Brain microvascular endothelial cell (primary cell): ENCODE data around the gene GRAP2.

Source experiments
- DNase-seq: peaks from one replicate; pipeline ENCODE4 v3.0.0-alpha.2; 2020
- H3K27ac ChIP-seq: fragments of 250-450 bp; sonication (Bioruptor Pico); 2 replicates; pipeline ENCODE4 v1.5.1; 2020; ENCODE audit warnings: mild to moderate bottlenecking, moderate library complexity
- H3K27me3 ChIP-seq: fragments of 250-450 bp; sonication (Bioruptor Pico); replicated peaks from 2 replicates; pipeline ENCODE4 v1.5.1; 2020; ENCODE audit warnings: mild to moderate bottlenecking
- H3K36me3 ChIP-seq: fragments of 250-450 bp; sonication (Bioruptor Pico); replicated peaks from 2 replicates; pipeline ENCODE4 v1.5.1; 2020; ENCODE audit warnings: mild to moderate bottlenecking
- H3K4me3 ChIP-seq: 2 replicates; pipeline ENCODE4 v1.5.1; 2011; ENCODE audit warnings: low read depth, mild to moderate bottlenecking, control low read depth, low read length, moderate library complexity
- in situ Hi-C: cut with HindIII; loops from 2 replicates; pipeline ENCODE4 v1.10.0; 2017; ENCODE audit warnings: low sequenced_read_pairs, low pct_ligation_motif_present
- TF ChIP-seq, protein P1 (sequence below): IDR thresholded peaks from 2 replicates; pipeline ENCODE4 v1.5.1; 2011; ENCODE audit warnings: low read depth, mild to moderate bottlenecking, moderate library complexity, low read length, control low read depth, inconsistent platforms; ENCODE audit errors: missing control alignments

GRAP2 gene

DNA sequence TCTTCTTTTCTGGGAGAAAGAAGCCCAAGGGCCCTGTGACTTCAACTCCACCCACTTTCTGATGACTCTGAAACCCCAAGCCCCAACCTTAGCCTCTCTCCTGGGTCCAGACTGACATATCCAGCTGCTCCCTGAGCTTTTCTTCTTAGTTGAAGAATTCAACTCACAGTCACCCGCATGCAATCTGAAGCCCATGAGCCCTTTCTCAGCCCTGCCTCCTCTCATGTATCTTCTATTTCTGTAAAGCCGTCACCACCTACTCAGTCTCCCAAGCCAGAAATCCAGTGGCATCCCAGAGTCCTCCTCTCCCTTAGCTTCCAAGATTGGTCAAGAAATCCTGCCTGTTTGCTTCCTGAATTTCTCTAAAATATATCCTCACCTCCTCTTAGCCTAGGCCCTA is 52.2 kb downstream of the GRAP2 start:
- H3K27ac ChIP-seq = no peak overlapping the region
- no peaks in the 10 kb centered on the region for H3K36me3 ChIP-seq
- H3K27me3 ChIP-seq = no peaks in the 10 kb centered on the region
- in situ Hi-C loops = no loop called here
- H3K4me3 ChIP-seq = no peak overlapping the region
- DNase-seq = no peak
- TF ChIP-seq, protein P1, sequence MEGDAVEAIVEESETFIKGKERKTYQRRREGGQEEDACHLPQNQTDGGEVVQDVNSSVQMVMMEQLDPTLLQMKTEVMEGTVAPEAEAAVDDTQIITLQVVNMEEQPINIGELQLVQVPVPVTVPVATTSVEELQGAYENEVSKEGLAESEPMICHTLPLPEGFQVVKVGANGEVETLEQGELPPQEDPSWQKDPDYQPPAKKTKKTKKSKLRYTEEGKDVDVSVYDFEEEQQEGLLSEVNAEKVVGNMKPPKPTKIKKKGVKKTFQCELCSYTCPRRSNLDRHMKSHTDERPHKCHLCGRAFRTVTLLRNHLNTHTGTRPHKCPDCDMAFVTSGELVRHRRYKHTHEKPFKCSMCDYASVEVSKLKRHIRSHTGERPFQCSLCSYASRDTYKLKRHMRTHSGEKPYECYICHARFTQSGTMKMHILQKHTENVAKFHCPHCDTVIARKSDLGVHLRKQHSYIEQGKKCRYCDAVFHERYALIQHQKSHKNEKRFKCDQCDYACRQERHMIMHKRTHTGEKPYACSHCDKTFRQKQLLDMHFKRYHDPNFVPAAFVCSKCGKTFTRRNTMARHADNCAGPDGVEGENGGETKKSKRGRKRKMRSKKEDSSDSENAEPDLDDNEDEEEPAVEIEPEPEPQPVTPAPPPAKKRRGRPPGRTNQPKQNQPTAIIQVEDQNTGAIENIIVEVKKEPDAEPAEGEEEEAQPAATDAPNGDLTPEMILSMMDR = no peak

GRCh38 chr22:39954584-39955055 is 53.7 kb downstream of the GRAP2 start:
- H3K27ac ChIP-seq = peak overlapping the region; percentile 64
- TF ChIP-seq, protein P1 = no peak
- no peak overlapping the region for H3K4me3 ChIP-seq
- DNase-seq = peak; percentile 89
- in situ Hi-C loops = no loop called here
- no peaks in the 10 kb centered on the region for H3K36me3 ChIP-seq
- H3K27me3 ChIP-seq = no peaks in the 10 kb centered on the region

GRCh38 chr22:39955675-39956074 is 54.8 kb downstream of the GRAP2 start:
- DNase-seq = no peak
- TF ChIP-seq, protein P1 = no peak
- Histone ChIP-seq H3K27ac (no peak overlapping the region), H3K27me3 (no peaks in the 10 kb centered on the region), H3K36me3 (no peaks in the 10 kb centered on the region), H3K4me3 (no peak overlapping the region)
- in situ Hi-C loops = no loop called here

- H3K36me3 ChIP-seq = no peaks in the 10 kb centered on the region
- in situ Hi-C loops = no loop called here
Measured at GRCh38 chr22:39956932-39957664, 56.2 kb downstream of the GRAP2 start.

GRCh38 chr22:39958009-39958711 is 57.3 kb downstream of the GRAP2 start:
- Histone ChIP-seq H3K36me3 (no peaks in the 10 kb centered on the region), H3K4me3 (no peak overlapping the region), H3K27me3 (no peaks in the 10 kb centered on the region), H3K27ac (no peak overlapping the region)
- TF ChIP-seq, protein P1 = no peak
- in situ Hi-C loops = no loop called here
- no peak for DNase-seq

More at GRCh38 chr22:39956932-39957664, 56.2 kb downstream of the GRAP2 start:
- Histone ChIP-seq H3K4me3 (no peak overlapping the region), H3K27ac (no peak overlapping the region), H3K27me3 (no peaks in the 10 kb centered on the region)
- no peak for DNase-seq
- TF ChIP-seq, protein P1 = no peak
